Epithelial cell of esophagus (primary cell): ENCODE data around the gene ABHD15.

Source experiments
- DNase-seq: peaks from one replicate; pipeline ENCODE4 v3.0.0; 2010; ENCODE audit warnings: low read depth
- H3K4me3 ChIP-seq: 2 replicates; pipeline ENCODE4 v1.5.1; 2011; ENCODE audit warnings: mild to moderate bottlenecking, low read length, control low read depth
- TF ChIP-seq, protein P1 (sequence below): IDR thresholded peaks from 2 replicates; pipeline ENCODE4 v1.5.1; 2011; ENCODE audit warnings: low read depth, mild to moderate bottlenecking, low read length, control low read depth, inconsistent platforms; ENCODE audit not compliant: insufficient read depth; ENCODE audit errors: missing control alignments

Gene ABHD15

DNA sequence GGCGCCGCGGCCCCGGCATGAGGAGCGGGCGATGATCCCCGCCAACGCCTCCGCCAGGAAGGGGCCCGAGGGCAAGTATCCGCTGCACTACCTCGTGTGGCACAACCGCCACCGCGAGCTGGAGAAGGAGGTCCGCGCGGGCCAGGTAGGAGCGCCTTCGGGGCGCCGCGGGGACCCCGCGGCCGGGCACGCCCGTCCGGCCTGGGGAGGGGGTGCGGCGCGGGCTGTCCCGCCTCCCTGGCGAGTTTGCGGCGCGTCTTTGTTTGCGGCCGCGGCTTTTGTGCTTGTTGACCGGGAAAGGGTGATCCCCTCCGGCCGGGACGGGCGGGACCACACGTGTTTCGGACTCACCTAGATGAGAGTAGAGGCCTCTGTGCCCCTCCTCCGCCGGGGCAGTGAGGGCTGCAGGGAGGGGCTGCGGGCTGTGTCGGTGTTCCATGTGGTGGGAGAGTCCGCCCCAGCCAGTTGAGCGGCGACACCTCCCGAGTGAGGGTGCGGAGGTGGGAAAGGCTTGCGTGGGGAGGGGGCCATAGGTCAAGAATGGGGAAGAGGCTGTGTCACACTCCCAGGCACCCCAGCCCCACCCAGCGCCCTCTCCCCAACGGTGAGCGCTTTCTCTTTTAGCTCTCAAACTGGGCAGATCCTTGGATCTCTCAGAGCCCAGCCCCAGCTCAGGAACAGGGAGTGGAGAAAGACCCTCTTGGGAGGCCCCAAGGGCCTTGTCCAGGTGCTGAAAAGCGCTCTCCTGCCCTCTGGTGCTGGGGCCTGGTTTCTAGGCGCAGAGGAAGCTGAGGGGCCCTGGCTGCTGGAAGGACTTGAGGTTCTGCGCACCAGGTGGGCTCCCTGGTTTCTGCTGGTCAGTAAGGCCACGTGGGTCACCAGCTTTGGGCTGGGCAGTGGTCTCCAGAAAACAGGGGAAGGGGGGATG is 27.0 kb upstream of the ABHD15 start:
- peak; percentile 43 for DNase-seq
- peak overlapping the region; percentile 60 for H3K4me3 ChIP-seq
- TF ChIP-seq, protein P1, sequence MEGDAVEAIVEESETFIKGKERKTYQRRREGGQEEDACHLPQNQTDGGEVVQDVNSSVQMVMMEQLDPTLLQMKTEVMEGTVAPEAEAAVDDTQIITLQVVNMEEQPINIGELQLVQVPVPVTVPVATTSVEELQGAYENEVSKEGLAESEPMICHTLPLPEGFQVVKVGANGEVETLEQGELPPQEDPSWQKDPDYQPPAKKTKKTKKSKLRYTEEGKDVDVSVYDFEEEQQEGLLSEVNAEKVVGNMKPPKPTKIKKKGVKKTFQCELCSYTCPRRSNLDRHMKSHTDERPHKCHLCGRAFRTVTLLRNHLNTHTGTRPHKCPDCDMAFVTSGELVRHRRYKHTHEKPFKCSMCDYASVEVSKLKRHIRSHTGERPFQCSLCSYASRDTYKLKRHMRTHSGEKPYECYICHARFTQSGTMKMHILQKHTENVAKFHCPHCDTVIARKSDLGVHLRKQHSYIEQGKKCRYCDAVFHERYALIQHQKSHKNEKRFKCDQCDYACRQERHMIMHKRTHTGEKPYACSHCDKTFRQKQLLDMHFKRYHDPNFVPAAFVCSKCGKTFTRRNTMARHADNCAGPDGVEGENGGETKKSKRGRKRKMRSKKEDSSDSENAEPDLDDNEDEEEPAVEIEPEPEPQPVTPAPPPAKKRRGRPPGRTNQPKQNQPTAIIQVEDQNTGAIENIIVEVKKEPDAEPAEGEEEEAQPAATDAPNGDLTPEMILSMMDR = peak; percentile 41

DNA sequence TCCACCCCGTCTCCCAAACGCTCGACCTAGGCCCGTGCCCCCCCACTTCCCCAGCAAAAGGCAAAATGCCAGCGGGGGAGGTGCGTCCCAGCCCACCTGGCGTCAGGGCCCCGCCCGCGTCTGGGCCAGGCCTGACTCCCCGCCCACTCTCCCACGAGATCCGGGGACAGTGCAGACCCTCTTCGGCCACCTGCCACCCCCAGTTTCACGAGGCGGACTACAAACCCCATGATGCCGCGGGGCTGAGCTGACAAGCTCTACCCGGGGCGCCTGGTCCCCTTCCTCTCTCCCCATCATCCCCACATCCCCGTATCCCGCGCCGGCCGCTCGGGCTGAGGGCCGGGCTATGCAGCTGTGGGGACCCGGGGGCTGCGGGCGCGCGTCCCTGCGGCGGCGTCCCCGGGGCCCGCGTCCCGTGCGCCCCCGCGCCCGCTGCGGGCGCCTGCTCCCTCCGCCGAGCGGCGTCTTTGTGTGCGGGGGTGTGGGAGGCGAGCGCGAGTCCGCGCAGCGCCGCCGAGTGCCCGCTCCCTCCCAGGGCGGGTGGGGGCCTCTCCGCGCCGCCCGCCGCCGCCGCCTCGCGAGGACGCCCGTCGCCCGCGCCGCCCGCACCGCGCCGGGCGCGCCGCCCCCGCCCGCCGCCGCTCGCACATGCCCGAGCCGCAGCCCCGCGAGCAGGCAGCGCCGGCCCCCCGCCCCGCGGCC is 26.2 kb upstream of the ABHD15 start, which contains the start of gene ANKRD13B:
TSS of gene ANKRD13B (plus strand) at position 283 of the 702 bp plus-strand sequence. CDS start 490 bp downstream, outside the sequence.
- DNase-seq = no peak
- TF ChIP-seq, protein P1 = no peak

DNA sequence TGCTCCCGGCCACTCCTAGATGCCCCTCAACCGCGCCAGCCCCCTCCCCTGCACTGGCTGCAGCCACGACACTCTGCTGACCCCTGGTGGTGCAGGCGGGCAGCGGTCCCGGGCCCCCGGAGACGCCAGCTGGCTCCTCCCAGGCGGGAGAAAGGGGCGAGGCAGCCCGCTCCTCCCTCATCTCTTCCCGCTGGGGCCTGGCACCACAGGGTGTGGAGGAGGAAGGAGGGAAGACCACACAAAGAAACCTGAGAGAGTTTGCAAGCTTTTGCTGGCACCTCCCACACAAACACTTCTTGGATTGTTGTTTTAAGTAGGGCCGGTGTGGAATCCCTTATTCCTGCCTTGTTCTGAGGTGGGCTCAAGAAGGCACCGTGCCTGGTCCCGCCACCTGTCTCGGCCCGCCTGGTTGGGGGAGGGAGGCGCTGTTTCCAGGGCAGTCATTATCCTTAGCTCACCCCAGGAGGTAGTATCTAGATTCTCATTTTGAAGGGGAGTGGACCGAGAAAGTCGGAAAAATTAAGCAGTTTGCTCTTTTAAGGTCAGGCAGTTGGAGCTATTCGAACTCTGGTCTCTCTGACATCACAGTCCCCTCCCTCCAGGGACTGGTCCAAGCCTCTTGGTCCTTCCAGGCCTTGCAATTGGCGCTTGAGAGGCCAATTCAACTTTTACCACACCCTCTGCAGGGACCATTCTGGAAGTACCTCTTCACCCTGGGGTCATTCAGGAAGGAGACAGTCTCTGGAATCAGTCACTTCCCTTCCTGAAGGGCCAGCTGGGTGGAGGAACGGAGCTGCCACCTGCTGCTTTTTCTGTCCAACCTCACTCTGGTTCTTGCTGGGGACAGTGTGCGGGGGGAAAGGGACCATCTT is 25.1 kb upstream of the ABHD15 start:
- TF ChIP-seq, protein P1 = peak; percentile 83
- peak; percentile 76 for DNase-seq
- no peak overlapping the region for H3K4me3 ChIP-seq

More for the DNA sequence above, 26.2 kb upstream of the ABHD15 start, which contains the start of gene ANKRD13B:
- peak within 1 kb of the TSS; percentile 60 for H3K4me3 ChIP-seq

DNA sequence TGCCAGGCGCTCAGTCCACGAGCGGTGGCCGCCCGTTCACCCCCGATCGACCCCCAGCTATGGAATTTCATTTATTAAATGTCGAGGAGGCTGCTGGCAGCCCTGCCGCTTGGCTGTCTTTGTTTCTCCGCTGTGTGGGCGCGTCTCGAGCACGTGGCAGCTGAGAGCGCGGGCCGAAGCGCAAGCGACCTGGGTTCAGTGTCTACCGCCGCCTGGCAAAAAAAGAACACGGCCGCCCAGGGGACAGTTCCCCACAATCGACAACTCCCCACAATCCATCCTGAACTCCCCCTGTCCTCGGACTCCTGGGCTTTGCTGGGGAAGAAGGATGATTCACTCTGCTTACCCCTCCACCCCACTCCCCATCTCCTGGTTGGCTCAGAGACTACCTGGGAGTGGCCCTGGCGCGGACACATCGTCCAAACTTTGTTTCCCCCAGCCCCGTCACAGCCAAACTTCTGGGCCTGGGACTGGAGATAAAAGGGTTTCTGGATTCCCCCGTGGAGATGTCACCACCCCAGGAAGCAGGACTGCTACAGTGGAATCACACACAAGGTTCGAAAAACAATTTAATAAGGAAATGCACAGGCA is 24.4 kb upstream of the ABHD15 start:
- peak; percentile 61 for DNase-seq
- TF ChIP-seq, protein P1 = no peak
- H3K4me3 ChIP-seq = peak overlapping the region; percentile 9

DNA sequence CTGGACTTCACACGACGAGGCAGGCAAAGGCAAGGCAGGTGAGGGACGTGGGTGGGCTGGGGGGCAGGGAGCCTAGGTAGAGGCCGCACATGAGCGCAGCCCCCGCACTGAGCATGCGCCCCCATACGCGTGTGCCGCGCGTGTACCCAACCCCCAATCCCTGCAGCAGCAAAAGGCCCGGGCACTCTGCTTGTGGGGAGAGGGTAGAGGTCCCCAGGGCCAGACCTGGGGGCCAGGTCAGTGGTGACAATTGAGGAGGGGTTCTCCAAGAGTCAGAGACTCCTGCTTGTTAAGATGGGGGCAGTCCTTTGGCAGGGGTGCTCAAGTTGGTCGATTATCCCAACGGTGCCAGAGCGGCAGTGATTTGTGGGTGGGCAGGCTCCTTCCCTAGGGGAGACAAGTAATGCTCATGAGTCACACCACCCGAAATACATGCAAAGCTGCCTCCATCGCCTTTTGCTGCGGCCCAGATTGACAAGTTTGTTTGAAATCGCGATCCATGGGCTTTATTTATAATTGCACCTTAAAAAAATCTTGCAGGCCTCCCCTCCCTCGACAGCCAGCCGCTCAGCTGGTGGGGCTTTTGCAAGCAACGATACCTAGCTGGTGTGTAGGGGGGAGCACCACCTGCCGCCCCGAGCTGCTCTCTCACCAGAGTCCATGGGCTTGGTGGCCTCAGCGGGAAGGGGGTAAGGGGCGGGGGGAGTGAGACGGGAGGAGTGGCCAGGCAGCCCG is 23.7 kb upstream of the ABHD15 start:
- TF ChIP-seq, protein P1 = no peak
- DNase-seq = peak; percentile 69
- H3K4me3 ChIP-seq = peak overlapping the region; percentile 53
